GM18519 (cell line): ENCODE results near the gene HAT1.
"Not testable (repeated sequence)": the region's sequence is repeated elsewhere in the genome, so short reads cannot be mapped to it uniquely, and the experiment has no call there.

ENCODE experiments used
- ATAC-seq: cut with Tn5 transposase; IDR thresholded peaks from one replicate; pipeline ENCODE4 v1.9.1; 2021; ENCODE audit warnings: mild to moderate bottlenecking, moderate library complexity; ENCODE audit not compliant: unreplicated experiment, low FRiP score

HAT1 gene

GRCh38 chr2:171966688-171967087 lies 44.4 kb downstream of the HAT1 start:
- ATAC-seq = no peak

- no peak for ATAC-seq
Measured at GRCh38 chr2:171968509-171968908, 46.2 kb downstream of the HAT1 start.

- no peak for ATAC-seq
Measured at GRCh38 chr2:171972329-171972982, 50.2 kb downstream of the HAT1 start.

- ATAC-seq = no peak
Measured at GRCh38 chr2:171979103-171979502, 56.8 kb downstream of the HAT1 start.

GRCh38 chr2:171983924-171984323 lies 61.7 kb downstream of the HAT1 start:
- not testable (repeated sequence) for ATAC-seq

GRCh38 chr2:171985076-171985475 lies 62.8 kb downstream of the HAT1 start:
- ATAC-seq = no peak

GRCh38 chr2:171986778-171987177 lies 64.5 kb downstream of the HAT1 start:
- ATAC-seq = no peak

- ATAC-seq = no peak
Measured at GRCh38 chr2:171991027-171991426, 68.8 kb downstream of the HAT1 start.

- no peak for ATAC-seq
Measured at GRCh38 chr2:171995586-171995985, 73.3 kb downstream of the HAT1 start.

- no peak for ATAC-seq
Measured at GRCh38 chr2:171996021-171996420, 73.8 kb downstream of the HAT1 start.

GRCh38 chr2:171997031-171997430 lies 74.8 kb downstream of the HAT1 start:
- ATAC-seq = not testable (repeated sequence)

GRCh38 chr2:171999161-171999560 lies 76.9 kb downstream of the HAT1 start:
- no peak for ATAC-seq

- peak; percentile 87 for ATAC-seq
Measured at GRCh38 chr2:171999604-172000469, 77.6 kb downstream of the HAT1 start, which contains the start of gene METAP1D. TSS of gene METAP1D (plus strand) at chr2:171999953. CDS start at chr2:171999970, 17 bp downstream.

GRCh38 chr2:172000696-172001361 lies 78.6 kb downstream of the HAT1 start:
- no peak for ATAC-seq

GRCh38 chr2:172007372-172007771 lies 85.1 kb downstream of the HAT1 start:
- no peak for ATAC-seq

- no peak for ATAC-seq
Measured at GRCh38 chr2:172009823-172010222, 87.6 kb downstream of the HAT1 start.

GRCh38 chr2:172011812-172012575 lies 89.7 kb downstream of the HAT1 start:
- no peak for ATAC-seq

- no peak for ATAC-seq
Measured at GRCh38 chr2:172012677-172013391, 90.6 kb downstream of the HAT1 start.

- no peak for ATAC-seq
Measured at GRCh38 chr2:172013396-172013795, 91.1 kb downstream of the HAT1 start.
